Gastrocnemius medialis (tissue), 4 donors: ENCODE measurements around the gene ARHGAP15. TPM values are rescaled to one million over a fixed set of nuclear protein-coding genes. Genes with fewer than 3 reads are reported as not detected.

Source experiments
- ATAC-seq, 2 donors: fragments of 150-250 bp; one replicate each; pipeline ENCODE4 v1.9.1; 2016
- DNase-seq, 2 donors: peaks; one replicate each; pipeline ENCODE4 v3.0.0-alpha.2; 2019
- H3K27ac ChIP-seq, 4 donors: fragments of 200-600 bp; sonication (generic); 1 replicate in 1 of 4; 2 replicates in 3 of 4; pipeline ENCODE4 v1.5.1; 2016 to 2018; ENCODE audit warnings: mild to moderate bottlenecking in 2 of 4, moderate library complexity in 1 of 4
- H3K27me3 ChIP-seq, 3 donors: fragments of 200-600 bp; sonication (generic) in 2 of 3; 1 replicate in 1 of 3; 2 replicates in 2 of 3; pipeline versions ENCODE4 v1.5.1 to v1.6.0; 2016 to 2019; ENCODE audit warnings: mild to moderate bottlenecking in 1 of 3, moderate library complexity in 1 of 3
- H3K36me3 ChIP-seq, 2 donors: fragments of 200-600 bp; sonication (generic) in 1 of 2; one replicate each; pipeline ENCODE4 v1.5.1; 2017 to 2018
- H3K4me1 ChIP-seq, 2 donors: fragments of 200-600 bp; sonication (generic) in 1 of 2; one replicate each; pipeline ENCODE4 v1.5.1; 2016 to 2017; ENCODE audit warnings: mild to moderate bottlenecking in 2 of 2
- H3K4me3 ChIP-seq, 4 donors: fragments of 200-600 bp; sonication (generic) in 3 of 4; 1 replicate in 1 of 4; 2 replicates in 3 of 4; pipeline ENCODE4 v1.5.1; 2016 to 2019; ENCODE audit warnings: mild to moderate bottlenecking in 2 of 4
- H3K9me3 ChIP-seq, 3 donors: fragments of 200-600 bp; sonication (generic) in 2 of 3; 1 replicate in 1 of 3; 2 replicates in 2 of 3; pipeline ENCODE4 v1.5.1; 2016 to 2019
- CTCF ChIP-seq, 5 experiments: fragments of 450-650 bp in 3 of 5; fragments of 200-600 bp in 2 of 5; sonication (generic) in 2 of 5; IDR thresholded peaks in 4 of 5; conservative IDR thresholded peaks in 1 of 5; 1 replicate in 4 of 5; 2 replicates in 1 of 5; pipeline ENCODE4 v1.5.1; 2016 to 2019; ENCODE audit warnings: antibody characterized with exemption in 5 of 5, mild to moderate bottlenecking in 3 of 5, moderate library complexity in 3 of 5
- POLR2A ChIP-seq, 2 donors: fragments of 450-650 bp; IDR thresholded peaks; one replicate each; pipeline ENCODE4 v1.6.1; 2017; ENCODE audit warnings: antibody characterized with exemption in 2 of 2, mild to moderate bottlenecking in 2 of 2, moderate library complexity in 2 of 2
- in situ Hi-C, 4 donors: fragments of 200-750 bp; cut with MboI; loops; one replicate each; pipeline versions ENCODE4 v1.15.0 to v1.8.0; 2017; ENCODE audit warnings: low sequenced_read_pairs in 4 of 4
- intact Hi-C: fragments of 100-400 bp; cut with DNase I; formaldehyde crosslinking; loops from one replicate; pipeline ENCODE4 v1.15.1; 2023; ENCODE audit warnings: low total_unique reads
- total RNA-seq, 4 donors: library from RNA; depleted of rRNA; stranded (reverse); fragments of >200 nt; gene quantifications; one replicate each; pipeline versions ENCODE4 v1.1.0 to v1.2.3, GENCODE V29; 2016

The ARHGAP15 gene
- total RNA-seq, 4 donors from 2014 or later = 1.2 to 3.2 (median 1.3) TPM; not detected in 1

GRCh38 chr2:143762176-143762928 lies 633.1 kb downstream of the ARHGAP15 start:
- no peak for ATAC-seq
- no peaks in the 10 kb centered on the region for H3K36me3 ChIP-seq
- DNase-seq = no peak
- in situ Hi-C loops = no loop called here
- H3K9me3 ChIP-seq = no peaks in the 10 kb centered on the region
- H3K4me3 ChIP-seq = no peak overlapping the region
- TF ChIP-seq CTCF (IDR thresholded peaks at IDR 0.05 in 4 of 5, conservative IDR thresholded peaks at IDR 0.05 in 1 of 5) = no peak
- no peak for TF ChIP-seq POLR2A (IDR thresholded peaks at IDR 0.05)
- H3K27ac ChIP-seq = no peak overlapping the region
- intact Hi-C loops = no loop called here
- H3K27me3 ChIP-seq = no peaks in the 10 kb centered on the region
- no peaks in the 10 kb centered on the region for H3K4me1 ChIP-seq

- intact Hi-C loops (no loop called here), in situ Hi-C loops (no loop called here)
- Histone ChIP-seq H3K4me1 (no peaks in the 10 kb centered on the region), H3K4me3 (no peak overlapping the region), H3K36me3 (no peaks in the 10 kb centered on the region), H3K9me3 (no peaks in the 10 kb centered on the region), H3K27ac (no peak overlapping the region), H3K27me3 (no peaks in the 10 kb centered on the region)
- ATAC-seq = no peak
- DNase-seq = no peak
- no peak for TF ChIP-seq CTCF (IDR thresholded peaks at IDR 0.05 in 4 of 5, conservative IDR thresholded peaks at IDR 0.05 in 1 of 5)
- TF ChIP-seq POLR2A (IDR thresholded peaks at IDR 0.05) = no peak
Measured at GRCh38 chr2:143764261-143764660, 635.0 kb downstream of the ARHGAP15 start.

GRCh38 chr2:143764706-143765105 lies 635.5 kb downstream of the ARHGAP15 start:
- Histone ChIP-seq H3K27ac (no peak overlapping the region), H3K36me3 (no peaks in the 10 kb centered on the region), H3K4me1 (no peaks in the 10 kb centered on the region), H3K27me3 (no peaks in the 10 kb centered on the region), H3K4me3 (no peak overlapping the region), H3K9me3 (no peaks in the 10 kb centered on the region)
- TF ChIP-seq POLR2A (IDR thresholded peaks at IDR 0.05) (no peak), CTCF (IDR thresholded peaks at IDR 0.05 in 4 of 5, conservative IDR thresholded peaks at IDR 0.05 in 1 of 5) (no peak)
- no peak for ATAC-seq
- intact Hi-C loops (no loop called here), in situ Hi-C loops (no loop called here)
- no peak for DNase-seq

GRCh38 chr2:143768991-143769390 lies 639.8 kb downstream of the ARHGAP15 start:
- H3K27ac ChIP-seq = no peak overlapping the region
- in situ Hi-C loops (no loop called here), intact Hi-C loops (no loop called here)
- no peaks in the 10 kb centered on the region for H3K27me3 ChIP-seq
- no peak for DNase-seq
- no peaks in the 10 kb centered on the region for H3K36me3 ChIP-seq
- no peaks in the 10 kb centered on the region for H3K4me1 ChIP-seq
- no peak for ATAC-seq
- no peak overlapping the region for H3K4me3 ChIP-seq
- TF ChIP-seq CTCF (IDR thresholded peaks at IDR 0.05 in 4 of 5, conservative IDR thresholded peaks at IDR 0.05 in 1 of 5) (no peak), POLR2A (IDR thresholded peaks at IDR 0.05) (no peak)
- H3K9me3 ChIP-seq = no peaks in the 10 kb centered on the region

GRCh38 chr2:143771939-143772338 lies 642.7 kb downstream of the ARHGAP15 start:
- Histone ChIP-seq H3K4me3 (no peak overlapping the region), H3K4me1 (no peaks in the 10 kb centered on the region), H3K9me3 (no peaks in the 10 kb centered on the region), H3K36me3 (no peaks in the 10 kb centered on the region), H3K27ac (no peak overlapping the region), H3K27me3 (no peaks in the 10 kb centered on the region)
- intact Hi-C loops = no loop called here
- in situ Hi-C loops = no loop called here
- DNase-seq (no peak), ATAC-seq (no peak)
- TF ChIP-seq POLR2A (IDR thresholded peaks at IDR 0.05) = no peak
